GM21381 (cell line): Measurements from ENCODE around the gene CRYL1.

Experiments
- ATAC-seq: cut with Tn5 transposase; IDR thresholded peaks from one replicate; pipeline ENCODE4 v1.9.1; 2021; ENCODE audit warnings: mild to moderate bottlenecking, moderate library complexity; ENCODE audit not compliant: unreplicated experiment

CRYL1 gene

DNA sequence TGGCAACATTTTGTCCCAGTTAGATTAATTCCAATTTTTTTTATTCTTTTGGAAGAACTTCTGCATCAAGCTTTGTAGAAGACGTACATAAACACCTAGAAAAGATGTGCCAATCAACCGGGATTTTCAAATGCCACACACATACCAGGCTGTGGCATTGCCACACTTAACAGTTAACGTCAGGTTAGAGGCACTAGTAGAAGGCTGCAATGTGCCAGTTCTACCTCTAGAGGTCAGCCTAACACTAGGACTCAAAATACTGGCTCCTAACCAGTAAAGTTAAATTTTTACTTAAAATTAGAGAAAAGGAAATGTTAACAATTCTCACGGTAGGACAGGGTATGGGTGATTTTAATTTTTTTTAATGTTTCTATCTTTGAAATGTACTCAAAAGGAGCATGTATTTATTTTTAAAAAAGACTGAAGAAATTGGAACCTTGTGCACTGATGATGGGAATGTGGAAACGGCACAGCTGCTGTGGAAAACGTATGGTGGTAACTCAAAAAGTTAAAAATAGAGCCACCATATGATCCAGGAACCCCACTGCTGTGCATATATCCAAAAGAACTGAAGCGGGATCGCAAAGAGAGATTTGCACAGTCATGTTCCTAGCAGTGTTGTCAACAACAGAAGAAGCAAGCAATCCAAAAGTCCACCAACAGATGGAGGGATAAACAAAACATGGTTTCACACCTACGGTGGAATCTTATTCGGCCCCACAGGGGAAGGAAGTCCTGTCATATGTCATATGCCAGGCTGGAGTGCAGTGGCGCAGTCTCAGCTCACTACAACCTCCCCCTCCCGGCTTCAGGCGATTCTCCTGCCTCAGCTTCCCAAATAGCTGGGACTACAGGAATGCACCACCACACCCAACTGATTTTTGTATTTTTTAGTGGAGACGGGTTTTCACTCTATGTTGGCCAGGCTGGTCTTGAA, 30.3 kb downstream of the CRYL1 start:
- ATAC-seq: no peak

- ATAC-seq: no peak
Observed at GRCh38 chr13:20494656-20495055, 31.0 kb downstream of the CRYL1 start.

GRCh38 chr13:20492641-20493040, 33.0 kb downstream of the CRYL1 start:
- no peak for ATAC-seq

GRCh38 chr13:20491926-20492435, 33.7 kb downstream of the CRYL1 start:
- ATAC-seq: no peak

GRCh38 chr13:20489185-20489820, 36.4 kb downstream of the CRYL1 start:
- ATAC-seq: no peak

DNA sequence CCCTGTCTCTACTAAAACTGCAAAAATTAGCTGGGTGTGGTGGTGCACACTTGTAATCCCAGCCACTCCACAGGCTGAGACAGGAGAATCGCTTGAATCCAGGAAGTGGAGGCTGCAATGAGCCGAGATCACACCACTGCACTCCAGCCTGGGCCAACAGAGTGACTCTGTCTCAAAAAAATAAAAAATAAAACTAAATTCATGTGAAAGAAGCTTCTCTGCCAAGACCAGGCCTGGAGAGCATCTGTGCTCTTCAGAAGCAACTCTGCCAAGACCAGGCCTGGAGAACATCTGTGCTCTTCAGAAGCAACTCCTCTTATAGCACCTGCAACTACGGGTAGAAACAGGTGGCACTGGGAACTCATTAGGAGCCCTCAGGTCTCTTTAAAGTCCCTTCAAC, 37.7 kb downstream of the CRYL1 start:
- ATAC-seq: no peak

DNA sequence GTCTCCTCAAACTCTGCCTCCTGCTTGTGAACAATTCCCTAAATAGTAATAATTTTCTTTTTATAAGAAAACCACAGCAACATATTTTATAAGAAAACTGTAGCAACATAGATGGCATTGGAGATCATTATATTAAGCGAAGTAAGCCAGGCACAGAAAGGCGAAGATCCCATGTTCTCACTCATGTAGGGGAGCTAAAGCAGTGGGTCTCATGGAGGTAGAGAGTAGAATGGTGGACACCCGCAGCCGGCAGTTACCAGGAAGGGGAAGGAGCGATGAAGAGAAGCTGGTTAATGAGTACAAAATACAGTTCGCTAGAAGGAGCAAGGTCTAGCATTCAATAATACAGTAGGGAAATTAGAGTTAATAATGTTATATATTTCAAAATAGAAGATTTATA, 42.9 kb downstream of the CRYL1 start:
- ATAC-seq: no peak

- no peak for ATAC-seq
Observed at GRCh38 chr13:20482275-20482761, 43.3 kb downstream of the CRYL1 start.

GRCh38 chr13:20477394-20477793, 48.3 kb downstream of the CRYL1 start:
- ATAC-seq: no peak

DNA sequence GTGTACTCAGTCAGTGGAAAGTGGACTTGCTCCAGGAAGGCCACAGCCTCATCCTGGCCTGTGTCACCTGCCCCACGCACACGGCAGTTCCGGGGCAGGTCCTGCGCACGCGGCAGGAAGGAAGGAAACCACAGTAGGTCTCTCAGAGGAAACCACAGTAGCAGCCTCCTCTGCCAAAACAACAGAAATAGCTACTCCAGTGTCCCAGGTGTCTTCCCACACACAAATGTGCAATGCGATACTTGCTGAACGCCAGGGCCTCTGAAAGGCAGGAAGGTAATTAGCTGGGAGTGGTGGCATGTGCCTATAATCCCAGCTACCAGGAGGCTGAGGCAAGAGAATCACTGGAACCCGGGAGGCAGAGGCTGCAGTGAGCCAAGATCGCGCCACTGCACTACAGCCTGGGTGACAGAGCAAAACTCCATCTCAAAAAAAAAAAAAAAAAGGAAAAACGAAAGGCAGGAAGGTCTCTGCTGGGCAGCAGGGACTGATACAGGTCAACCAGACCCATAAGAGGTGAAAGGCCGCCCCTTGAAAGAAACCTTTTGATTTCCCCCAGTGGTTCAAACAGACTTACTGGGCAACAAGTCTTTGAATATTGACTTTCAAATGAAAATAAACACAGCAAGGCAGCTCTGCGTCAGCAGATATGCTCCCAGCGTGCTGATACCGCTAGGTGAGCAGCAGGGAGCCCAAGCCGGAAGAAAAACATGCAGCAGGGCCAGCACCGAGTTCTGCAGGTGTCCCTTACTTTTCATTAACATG, 49.5 kb downstream of the CRYL1 start:
- ATAC-seq: peak; percentile 96

DNA sequence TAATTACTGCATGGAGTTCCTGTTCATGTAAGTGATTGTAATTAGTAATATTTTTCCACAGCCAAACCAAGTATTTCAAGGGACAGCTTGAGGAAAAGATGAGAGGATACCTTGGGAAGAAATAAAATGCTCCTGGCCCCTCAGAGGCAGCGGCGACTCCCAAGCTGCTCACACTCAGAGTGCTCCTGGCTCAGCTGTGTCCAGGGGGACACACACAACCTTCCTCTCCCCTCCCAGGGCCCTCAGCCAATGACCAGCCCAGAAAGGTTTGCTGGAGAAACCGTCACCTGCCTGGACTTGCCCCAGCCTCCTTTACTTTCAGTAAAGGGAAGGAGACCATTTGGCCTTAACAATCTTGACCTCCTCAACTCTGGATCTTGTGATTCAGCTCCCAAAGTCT, 51.1 kb downstream of the CRYL1 start:
- ATAC-seq: no peak

- ATAC-seq: no peak
Observed at GRCh38 chr13:20473888-20474287, 51.8 kb downstream of the CRYL1 start.

DNA sequence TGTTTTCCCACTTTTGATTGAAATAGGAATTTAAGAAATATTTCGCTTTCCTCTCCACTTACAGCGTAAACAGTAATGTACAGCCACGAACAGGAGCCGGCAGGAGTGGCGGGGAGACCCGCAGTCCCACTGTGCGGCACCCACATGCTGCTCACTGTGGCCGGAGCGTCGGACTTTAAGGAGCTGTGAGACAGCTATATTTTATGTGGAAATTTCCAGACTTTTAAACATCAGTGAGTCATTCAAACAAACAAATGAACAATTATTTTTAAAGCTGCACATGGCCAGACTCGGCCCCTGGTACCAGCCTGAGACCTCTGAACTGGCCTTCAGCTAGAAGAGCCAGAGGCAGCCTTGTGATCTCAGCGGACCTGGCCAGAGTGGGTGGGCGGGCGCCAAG, 52.5 kb downstream of the CRYL1 start:
- no peak for ATAC-seq

DNA sequence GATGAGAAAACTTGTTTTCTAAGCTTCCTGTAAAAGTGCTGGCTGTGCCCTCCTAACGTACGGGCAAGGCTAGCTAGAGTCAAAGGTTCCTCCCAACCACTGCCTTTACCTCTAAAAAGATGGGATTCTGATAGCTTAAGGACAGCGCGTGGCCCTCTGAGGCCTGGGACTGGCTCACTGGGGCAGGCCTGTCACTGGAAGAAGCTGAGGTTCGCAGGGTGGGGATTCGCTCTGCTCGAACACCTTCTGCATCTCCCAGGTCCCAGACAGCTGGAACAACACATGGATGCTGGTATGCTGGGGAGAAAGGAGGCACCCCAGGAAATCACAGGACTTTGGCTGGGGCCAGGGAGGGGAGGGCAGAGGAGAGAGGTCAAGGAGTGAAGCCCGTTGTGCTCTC, 53.1 kb downstream of the CRYL1 start:
- no peak for ATAC-seq

- ATAC-seq: no peak
Observed at GRCh38 chr13:20470136-20470535, 55.5 kb downstream of the CRYL1 start.

GRCh38 chr13:20466371-20466770, 59.3 kb downstream of the CRYL1 start:
- no peak for ATAC-seq

DNA sequence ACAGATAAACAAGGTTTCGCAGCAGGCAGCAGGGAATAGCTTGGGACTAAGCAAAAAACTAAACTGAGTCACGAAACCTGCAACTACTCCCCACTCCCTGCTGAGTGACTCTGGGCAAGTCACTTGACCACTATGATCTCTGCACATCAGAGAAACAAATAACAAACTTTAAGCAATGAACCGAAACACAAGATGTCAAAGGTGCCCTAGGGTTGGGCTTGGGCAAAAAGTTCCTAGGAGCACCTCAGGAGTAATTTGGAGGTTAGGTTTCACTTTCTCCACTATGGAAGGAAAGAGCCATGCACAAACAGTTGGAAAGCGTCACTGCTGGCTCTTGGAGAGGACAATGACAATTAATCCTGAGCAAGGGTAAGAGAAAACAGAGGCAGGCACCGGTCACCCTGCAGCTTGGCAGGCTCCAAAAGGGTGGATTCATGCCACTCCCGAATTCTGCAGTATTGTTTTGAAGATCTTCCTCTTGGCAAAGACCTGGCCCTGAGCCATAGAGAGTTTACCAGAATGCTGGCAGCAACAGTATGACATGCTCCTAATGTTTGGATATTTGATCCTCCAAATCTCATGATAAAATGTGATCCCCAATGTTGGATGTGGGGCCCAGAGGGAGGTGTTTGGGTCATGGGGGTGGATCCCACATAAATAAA, 60.3 kb downstream of the CRYL1 start:
- ATAC-seq: no peak

DNA sequence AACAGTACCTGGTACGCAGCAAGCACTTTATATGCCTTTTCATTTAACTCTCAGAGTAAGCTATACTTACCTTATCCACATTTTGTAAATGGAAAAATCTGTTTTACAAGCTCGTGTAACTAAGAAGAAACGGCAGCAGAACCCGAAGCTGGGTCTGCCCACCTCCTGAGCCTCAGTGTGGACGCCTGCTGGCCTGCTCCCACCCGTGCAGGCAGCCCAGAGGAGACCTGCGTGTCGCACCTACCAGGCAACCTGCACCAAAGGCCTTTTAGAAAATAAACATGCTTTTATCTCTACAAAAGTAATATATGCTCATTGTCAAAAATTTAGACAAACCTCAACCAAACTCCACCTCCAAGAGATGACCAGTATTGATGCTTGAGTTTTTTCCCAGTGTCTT, 62.7 kb downstream of the CRYL1 start:
- no peak for ATAC-seq

GRCh38 chr13:20462533-20462915, 63.1 kb downstream of the CRYL1 start:
- no peak for ATAC-seq

- no peak for ATAC-seq
Observed at GRCh38 chr13:20461860-20462532, 63.7 kb downstream of the CRYL1 start.
